NCI-H1417 (cell line): Measurements from ENCODE around the gene RIMS4.
"Not testable (repeated sequence)": the region's sequence is repeated elsewhere in the genome, so short reads cannot be mapped to it uniquely, and the experiment has no call there.

Source experiments
- DNase-seq, 3 experiments: peaks; one replicate each; lab custom pipeline; 2025; lab: John Stamatoyannopoulos, UW

RIMS4 gene

GRCh38 chr20:44830523-44830922, 20.2 kb upstream of the RIMS4 start:
- DNase-seq: no peak

GRCh38 chr20:44829688-44830087, 19.3 kb upstream of the RIMS4 start:
- DNase-seq: no peak

DNA sequence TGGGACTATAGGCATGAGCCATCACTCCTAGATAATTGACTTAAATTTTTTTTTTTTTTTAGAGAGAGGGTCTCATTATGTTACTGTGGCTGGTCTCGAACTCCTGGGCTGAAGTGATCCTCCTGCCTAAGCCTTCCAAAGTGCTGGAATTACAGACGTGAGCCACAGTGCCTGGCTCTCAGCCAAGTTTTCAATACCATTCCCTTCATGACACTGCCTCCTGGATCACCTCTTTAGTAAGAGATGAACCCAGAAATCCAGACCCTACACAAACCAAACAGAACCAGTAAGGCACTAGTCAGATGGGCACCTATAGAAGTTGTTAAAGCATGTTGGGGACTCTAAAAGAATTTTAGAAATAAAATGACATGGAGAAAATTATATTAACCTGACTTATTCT, 18.3 kb upstream of the RIMS4 start:
- no peak for DNase-seq

GRCh38 chr20:44827401-44827800, 17.1 kb upstream of the RIMS4 start:
- DNase-seq: no peak

DNA sequence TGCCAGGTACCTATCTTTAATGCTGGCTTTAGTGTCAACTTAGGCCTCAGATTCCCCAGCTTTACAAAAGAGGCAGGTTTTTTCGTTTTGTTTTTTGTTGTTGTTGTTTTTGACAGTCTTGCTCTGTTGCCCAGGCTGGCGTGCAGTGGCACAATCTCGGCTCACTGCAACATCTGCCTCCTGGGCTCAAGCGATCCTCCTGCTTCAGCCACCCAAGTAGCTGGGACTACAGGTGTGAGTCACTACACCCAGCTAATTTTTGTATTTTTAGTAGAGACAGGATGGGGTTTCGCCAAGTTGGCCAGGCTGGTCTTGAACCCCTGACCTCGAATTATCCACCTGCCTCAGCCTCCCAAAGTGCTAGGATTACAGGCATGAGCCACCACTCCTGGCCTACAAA, 11.2 kb upstream of the RIMS4 start:
- not testable (repeated sequence) for DNase-seq

- no peak for DNase-seq
These were observed 9.6 kb upstream of the RIMS4 start for GRCh38 chr20:44819936-44820335.

DNA sequence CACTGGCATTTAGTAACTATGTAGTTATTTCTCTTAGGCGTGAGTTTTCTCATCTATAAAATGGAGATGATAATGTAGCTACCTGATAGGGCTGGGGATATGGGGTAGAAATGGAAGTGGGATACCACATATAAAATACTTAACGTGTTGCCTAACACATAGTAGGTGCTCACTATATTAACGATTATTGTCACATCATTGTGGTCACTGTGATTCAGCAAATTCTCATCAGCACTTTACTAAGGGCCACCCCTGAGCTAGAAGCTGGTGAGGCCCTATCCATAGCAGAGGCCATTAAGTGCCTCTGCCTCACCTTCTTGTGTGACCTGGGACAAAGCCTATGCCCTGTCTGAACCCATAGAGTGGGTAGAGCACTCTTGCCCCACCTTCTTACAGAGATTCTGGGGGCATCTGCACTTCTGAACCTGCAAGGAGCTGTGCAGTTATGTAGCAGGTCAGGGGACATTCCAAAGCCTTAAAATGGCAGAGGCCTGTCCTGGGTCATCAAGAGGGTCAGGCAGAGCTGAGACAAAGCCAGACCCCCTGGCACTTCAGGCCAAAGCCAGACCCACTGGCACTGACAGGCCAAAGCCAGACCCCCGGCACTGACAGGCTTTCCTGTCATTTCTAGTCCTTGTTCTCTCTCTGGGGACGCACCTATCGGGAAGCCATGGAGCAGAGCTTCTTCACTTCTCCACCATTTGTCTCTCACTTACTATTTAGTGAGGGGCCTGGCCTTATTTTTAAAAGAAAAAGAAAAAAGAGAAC, 7.0 kb upstream of the RIMS4 start:
- DNase-seq: no peak

DNA sequence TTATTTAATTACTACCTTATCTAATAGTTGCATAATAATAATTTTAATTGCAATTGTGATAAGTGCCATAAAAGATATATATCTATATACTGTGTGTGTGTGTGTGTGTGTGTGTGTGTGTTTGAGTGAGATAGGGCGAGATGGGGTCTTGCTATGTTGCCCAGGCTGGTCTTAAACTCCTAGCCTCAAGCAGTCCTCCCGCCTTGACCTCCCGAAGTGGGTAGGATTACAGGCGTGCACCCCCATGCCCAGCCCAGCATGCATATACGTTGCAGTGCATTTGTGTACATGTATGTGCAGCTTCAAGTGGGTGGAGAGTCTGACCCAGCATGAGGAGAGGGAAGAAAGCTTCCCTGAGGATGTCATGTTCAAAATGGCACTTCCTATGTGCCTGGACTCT, 4.6 kb upstream of the RIMS4 start:
- no peak for DNase-seq

GRCh38 chr20:44811150-44811685, 872 bp upstream of the RIMS4 start:
- peak in 1 of 3 experiments; percentile 50 for DNase-seq

- peak in 1 of 3 experiments; percentile 50 for DNase-seq
These were observed 320 bp downstream of the RIMS4 start for GRCh38 chr20:44810061-44810390.

DNA sequence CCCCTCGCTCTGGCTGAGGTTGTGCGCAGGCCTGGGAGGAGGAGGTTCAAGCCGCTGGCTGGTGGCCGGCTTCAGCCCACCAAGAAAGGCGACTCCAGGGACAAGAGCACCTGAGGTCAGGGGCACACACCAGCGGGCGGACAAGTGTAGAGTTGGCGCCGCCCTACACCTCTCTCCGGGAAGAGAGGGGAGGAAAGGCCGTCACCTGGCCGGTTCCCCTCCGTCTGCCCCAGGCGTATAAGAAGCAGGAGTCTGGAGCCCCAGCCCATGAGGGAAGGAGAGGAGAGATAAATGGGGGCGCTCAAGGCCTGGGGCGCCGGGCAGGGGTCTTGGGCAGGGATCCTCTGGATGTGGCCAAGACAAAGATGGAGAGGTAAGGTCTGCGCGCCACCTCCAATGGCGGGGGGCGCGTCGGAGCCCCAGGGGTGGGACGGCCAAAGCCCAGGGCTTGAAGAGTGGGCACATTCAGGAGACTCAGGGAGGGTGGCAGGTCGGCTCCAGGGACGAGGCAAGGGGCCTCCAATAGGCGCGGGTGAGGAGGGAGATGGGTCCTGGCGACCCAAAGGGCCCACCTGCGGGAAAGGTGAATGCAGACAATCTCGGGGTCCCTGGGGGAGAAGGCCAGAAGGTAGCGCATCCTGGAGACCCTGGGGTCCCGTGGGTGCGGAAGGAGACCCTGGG, 826 bp downstream of the RIMS4 start:
- DNase-seq: peak in 2 of 3 experiments; percentile 29 to 36

DNA sequence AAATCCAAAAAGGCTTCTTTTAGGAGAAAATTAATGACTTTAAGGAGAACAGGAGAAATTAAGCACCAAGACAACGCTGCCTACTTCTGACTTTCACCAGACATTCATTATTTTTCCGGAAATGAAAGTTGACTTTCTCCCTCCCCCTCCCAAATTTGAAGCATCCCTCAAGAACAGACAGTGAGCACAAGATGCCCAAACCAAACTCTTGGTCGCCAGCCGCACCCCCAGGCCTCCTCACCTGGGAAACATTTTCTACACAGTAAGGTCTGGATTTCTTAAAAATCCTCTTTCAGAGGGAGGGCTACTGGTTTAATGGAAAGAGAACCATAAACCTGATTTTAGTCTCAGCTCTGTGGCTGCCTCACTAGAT, 2.7 kb downstream of the RIMS4 start:
- DNase-seq: no peak

- no peak for DNase-seq
These were observed 3.2 kb downstream of the RIMS4 start for GRCh38 chr20:44807051-44807683.

- DNase-seq: peak in 2 of 3 experiments; percentile 81 to 89
These were observed 4.2 kb downstream of the RIMS4 start for GRCh38 chr20:44805979-44806620.

DNA sequence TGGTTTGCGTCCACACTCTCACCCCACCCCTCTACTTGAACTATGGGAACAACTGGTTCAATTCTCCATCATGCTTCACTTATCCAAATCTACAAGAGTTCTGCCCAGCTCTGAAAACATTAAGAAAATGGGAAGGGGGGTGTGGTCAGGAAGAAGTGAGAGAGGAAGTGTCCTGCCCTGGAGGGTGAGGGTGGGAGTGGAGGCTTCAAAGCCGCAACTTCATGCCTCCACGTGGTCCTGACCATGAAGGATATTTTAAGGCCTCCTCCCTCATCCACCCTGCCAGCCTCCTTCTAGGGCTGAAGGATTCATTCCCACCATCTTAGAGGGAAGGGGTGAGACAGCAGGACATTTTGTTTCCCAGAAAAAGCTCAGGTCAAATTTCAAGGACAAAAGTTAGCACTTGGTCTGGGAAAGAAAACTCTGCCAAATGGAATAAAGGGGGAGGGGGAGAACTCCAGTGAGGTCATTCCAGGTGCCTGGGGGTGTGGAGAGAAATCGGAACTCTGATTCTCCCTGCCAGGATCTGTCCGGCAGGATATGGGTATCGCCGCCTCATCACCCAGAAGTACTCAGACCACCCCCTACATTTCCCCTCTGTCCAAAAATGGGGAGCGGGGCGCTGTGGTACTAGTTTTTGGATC, 4.9 kb downstream of the RIMS4 start:
- no peak for DNase-seq

GRCh38 chr20:44803383-44803941, 6.9 kb downstream of the RIMS4 start:
- DNase-seq: peak in 2 of 3 experiments; percentile 25 to 66

DNA sequence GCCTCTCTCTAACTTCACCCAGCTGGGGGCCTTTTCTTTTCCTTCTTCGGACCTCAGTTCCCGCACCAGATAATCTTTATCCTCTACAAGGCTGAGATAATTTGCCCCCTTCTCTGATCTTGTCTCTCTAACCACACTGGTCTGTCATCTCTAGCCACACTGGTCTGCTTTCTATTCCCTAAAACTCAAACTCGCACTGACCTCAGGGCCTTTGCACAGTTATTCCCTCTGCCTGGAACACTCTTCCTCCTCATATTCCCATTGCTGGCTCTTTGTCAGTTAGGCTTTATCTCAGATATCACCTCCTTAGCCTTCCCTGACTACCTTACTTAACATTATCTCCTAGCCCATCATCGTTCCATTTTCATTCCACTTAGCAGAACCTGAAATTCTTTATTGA, 7.6 kb downstream of the RIMS4 start:
- no peak for DNase-seq

GRCh38 chr20:44800391-44801046, 9.8 kb downstream of the RIMS4 start:
- no peak for DNase-seq

GRCh38 chr20:44799691-44800090, 10.7 kb downstream of the RIMS4 start:
- no peak for DNase-seq

DNA sequence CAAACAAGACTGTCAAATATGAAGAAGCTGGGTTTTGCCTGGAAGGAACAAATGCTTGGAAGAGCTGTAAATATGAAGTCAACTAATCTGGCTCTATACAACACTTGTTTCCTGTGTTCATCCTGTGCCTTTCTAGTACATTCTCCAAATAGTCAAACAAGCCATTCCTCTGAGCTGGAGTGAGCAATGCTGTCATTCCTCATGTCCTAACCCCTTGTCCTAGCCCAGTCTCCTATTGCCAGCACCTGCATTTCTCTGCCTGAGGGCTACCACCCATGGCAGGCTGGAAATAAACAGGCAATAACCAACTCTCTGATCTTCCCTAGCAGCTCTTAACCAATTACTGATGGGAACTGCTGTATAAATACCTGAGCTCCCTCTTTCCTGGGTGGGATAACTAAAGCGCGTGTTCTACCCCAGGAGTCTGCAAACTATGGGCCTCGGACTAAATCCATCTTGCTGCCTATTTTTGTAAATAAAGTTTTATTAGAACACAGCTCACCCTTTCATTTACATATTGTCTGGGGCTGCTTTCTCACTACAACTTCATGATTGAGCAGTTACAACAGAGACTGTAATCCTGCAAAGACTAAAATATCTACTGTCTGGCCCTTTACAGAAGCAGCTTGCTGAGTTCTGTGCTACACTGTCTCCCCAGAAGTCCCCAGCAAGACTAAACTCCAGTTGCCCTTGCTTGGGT, 13.4 kb downstream of the RIMS4 start:
- peak in 1 of 3 experiments; percentile 30 for DNase-seq
